Breast epithelium (tissue), 4 donors: Measurements from ENCODE around the gene CD4. TPM values are rescaled to one million over a fixed set of nuclear protein-coding genes. Genes with fewer than 3 reads are reported as not detected.

Source experiments
- DNase-seq, 2 donors: peaks; one replicate each; pipeline ENCODE4 v3.0.0-alpha.2; 2019; ENCODE audit warnings: low spot score in 2 of 2
- H3K27ac ChIP-seq, 2 donors: fragments of 200-600 bp; sonication (generic) in 1 of 2; one replicate each; pipeline ENCODE4 v1.5.1; 2016 to 2019; ENCODE audit warnings: mild to moderate bottlenecking in 1 of 2
- H3K27me3 ChIP-seq, 2 donors: fragments of 200-600 bp; sonication (generic) in 1 of 2; one replicate each; pipeline versions ENCODE4 v1.5.1 to v1.6.0; 2017 to 2019; ENCODE audit warnings: control low read depth in 1 of 2, mild to moderate bottlenecking in 1 of 2
- H3K36me3 ChIP-seq: fragments of 200-600 bp; one replicate; pipeline ENCODE4 v1.5.1; 2019
- H3K4me1 ChIP-seq, 2 donors: fragments of 200-600 bp; sonication (generic); one replicate each; pipeline ENCODE4 v1.5.1; 2016 to 2019; ENCODE audit warnings: control low read depth in 1 of 2
- H3K4me3 ChIP-seq, 3 donors: fragments of 200-600 bp; sonication (generic); 1 replicate in 2 of 3; 2 replicates in 1 of 3; pipeline ENCODE4 v1.5.1; 2016 to 2019; ENCODE audit warnings: mild to moderate bottlenecking in 3 of 3, moderate library complexity in 2 of 3
- H3K9me3 ChIP-seq, 2 donors: fragments of 200-600 bp; sonication (generic) in 1 of 2; one replicate each; pipeline ENCODE4 v1.5.1; 2016 to 2019; ENCODE audit warnings: control low read depth in 1 of 2
- POLR2A ChIP-seq: fragments of 450-650 bp; IDR thresholded peaks from one replicate; pipeline ENCODE4 v1.6.1; 2016; ENCODE audit warnings: antibody characterized with exemption, mild to moderate bottlenecking, moderate library complexity
- POLR2AphosphoS5 ChIP-seq, 3 donors: sonication (generic); formaldehyde crosslinking; IDR thresholded peaks; one replicate each; pipeline ENCODE4 v1.6.1; 2017; ENCODE audit warnings: antibody characterized with exemption in 3 of 3
- intact Hi-C: fragments of 100-400 bp; cut with DNase I; formaldehyde crosslinking; loops from one replicate; pipeline ENCODE4 v1.15.1; 2023; ENCODE audit warnings: low total_unique reads
- total RNA-seq, 3 donors: library from RNA; depleted of rRNA; stranded (reverse); fragments of >200 nt; gene quantifications; one replicate each; pipeline ENCODE4 v1.1.0, GENCODE V29; 2016
- TF ChIP-seq, protein P1 (sequence below), 3 donors: fragments of 450-650 bp; IDR thresholded peaks; one replicate each; pipeline ENCODE4 v1.5.1; 2016 to 2017; ENCODE audit warnings: antibody characterized with exemption in 3 of 3, mild to moderate bottlenecking in 3 of 3, moderate library complexity in 3 of 3

Gene CD4
- total RNA-seq, 3 donors from 2014 or later = 5.9 to 29.0 (median 11.0) TPM

DNA sequence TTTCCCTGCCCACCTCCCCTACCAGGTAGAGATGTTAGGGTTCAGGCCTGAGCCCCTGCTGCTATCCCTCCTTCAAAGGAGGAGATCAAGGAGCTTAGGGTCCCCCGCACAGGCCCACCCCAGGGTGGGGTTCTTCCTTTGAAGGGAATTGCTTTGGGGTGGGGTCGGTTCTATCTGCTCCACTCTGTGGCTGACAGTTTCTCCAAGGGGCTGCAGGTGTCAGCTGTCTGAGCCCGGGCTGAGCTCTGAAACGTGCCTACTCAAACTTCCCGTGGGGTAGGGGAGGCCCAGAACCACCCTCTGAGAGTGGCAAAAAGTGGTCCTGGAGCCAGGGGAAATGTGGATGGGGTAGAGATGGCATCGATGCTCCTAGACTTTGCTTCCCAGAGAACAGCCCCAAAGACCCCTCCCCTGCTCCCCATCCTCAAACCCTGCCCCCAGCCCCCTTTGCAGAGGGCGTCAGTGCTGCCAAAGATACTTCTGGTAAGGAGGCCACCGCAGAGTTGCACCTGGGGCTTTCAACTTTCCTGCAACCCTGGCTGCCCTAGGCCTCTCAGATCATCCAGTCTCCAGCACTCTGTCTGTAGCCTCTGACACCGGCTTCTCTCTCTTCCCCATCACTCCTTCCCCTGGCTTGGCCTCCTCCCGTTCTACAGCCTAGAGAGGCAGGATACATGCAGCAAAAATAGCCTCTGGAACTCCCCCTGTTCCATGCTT lies 6.3 kb upstream of the CD4 start:
- intact Hi-C loops = no loop called here

DNA sequence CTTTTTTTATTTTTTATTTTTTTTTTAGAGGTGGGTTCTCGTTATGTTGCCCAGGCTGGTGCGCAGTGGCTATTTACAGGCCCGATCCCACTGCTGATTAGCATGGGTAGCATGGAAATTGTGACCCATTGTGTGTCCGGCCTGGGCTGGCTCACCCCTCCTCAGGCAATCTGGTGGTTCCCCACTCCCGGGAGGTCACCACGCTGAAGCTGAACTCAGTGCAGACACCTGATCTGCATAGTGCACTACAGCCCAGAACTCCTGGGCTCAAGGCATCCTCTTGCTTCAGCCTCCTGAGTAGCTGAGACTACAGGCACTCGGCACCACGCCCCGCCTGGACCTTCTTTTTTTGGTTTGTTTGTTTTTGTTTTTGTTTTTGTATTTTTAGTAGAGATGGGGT lies 5.5 kb upstream of the CD4 start:
- DNase-seq = no peak
- intact Hi-C loops = no loop called here
- no peaks in the 10 kb centered on the region for H3K36me3 ChIP-seq
- no peaks in the 10 kb centered on the region for H3K27me3 ChIP-seq
- H3K4me1 ChIP-seq = no peaks in the 10 kb centered on the region
- no peak overlapping the region for H3K27ac ChIP-seq
- no peak for TF ChIP-seq POLR2A
- no peak for TF ChIP-seq POLR2AphosphoS5 (IDR thresholded peaks at IDR 0.05)
- TF ChIP-seq, protein P1, sequence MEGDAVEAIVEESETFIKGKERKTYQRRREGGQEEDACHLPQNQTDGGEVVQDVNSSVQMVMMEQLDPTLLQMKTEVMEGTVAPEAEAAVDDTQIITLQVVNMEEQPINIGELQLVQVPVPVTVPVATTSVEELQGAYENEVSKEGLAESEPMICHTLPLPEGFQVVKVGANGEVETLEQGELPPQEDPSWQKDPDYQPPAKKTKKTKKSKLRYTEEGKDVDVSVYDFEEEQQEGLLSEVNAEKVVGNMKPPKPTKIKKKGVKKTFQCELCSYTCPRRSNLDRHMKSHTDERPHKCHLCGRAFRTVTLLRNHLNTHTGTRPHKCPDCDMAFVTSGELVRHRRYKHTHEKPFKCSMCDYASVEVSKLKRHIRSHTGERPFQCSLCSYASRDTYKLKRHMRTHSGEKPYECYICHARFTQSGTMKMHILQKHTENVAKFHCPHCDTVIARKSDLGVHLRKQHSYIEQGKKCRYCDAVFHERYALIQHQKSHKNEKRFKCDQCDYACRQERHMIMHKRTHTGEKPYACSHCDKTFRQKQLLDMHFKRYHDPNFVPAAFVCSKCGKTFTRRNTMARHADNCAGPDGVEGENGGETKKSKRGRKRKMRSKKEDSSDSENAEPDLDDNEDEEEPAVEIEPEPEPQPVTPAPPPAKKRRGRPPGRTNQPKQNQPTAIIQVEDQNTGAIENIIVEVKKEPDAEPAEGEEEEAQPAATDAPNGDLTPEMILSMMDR (IDR thresholded peaks at IDR 0.05) = no peak
- no peak overlapping the region for H3K4me3 ChIP-seq
- no peaks in the 10 kb centered on the region for H3K9me3 ChIP-seq

More for the DNA sequence above, 6.3 kb upstream of the CD4 start:
- H3K9me3 ChIP-seq = no peaks in the 10 kb centered on the region
- DNase-seq = no peak
- H3K4me1 ChIP-seq = no peaks in the 10 kb centered on the region
- no peak overlapping the region for H3K4me3 ChIP-seq
- H3K27ac ChIP-seq = no peak overlapping the region
- no peaks in the 10 kb centered on the region for H3K36me3 ChIP-seq
- no peaks in the 10 kb centered on the region for H3K27me3 ChIP-seq
- TF ChIP-seq POLR2A = no peak
- TF ChIP-seq, protein P1 (IDR thresholded peaks at IDR 0.05) = no peak
- TF ChIP-seq POLR2AphosphoS5 (IDR thresholded peaks at IDR 0.05) = no peak

DNA sequence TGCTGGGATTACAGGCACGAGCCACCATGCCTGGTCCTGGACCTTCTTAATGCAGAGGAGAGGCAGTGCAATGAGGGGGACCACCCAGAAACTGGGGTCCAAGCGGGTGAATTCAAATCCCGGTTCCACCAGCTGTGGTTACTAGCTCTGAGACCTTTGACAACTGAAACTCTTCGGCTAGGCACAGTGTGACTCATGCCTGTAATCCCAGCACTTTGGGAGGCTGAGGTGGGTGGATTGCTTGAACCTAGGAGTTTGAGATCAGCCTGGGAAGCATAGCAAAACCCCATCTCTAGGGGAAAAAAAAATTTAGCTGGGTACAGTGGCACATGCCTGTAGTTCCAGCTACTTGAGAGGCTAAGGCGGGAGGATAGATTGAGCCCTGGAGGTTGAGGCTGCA lies 5.0 kb upstream of the CD4 start:
- Histone ChIP-seq H3K4me3 (no peak overlapping the region), H3K27me3 (no peaks in the 10 kb centered on the region), H3K27ac (no peak overlapping the region), H3K36me3 (no peaks in the 10 kb centered on the region), H3K9me3 (no peaks in the 10 kb centered on the region), H3K4me1 (no peaks in the 10 kb centered on the region)
- intact Hi-C loops = no loop called here
- TF ChIP-seq, protein P1 (IDR thresholded peaks at IDR 0.05) = no peak
- TF ChIP-seq POLR2AphosphoS5 (IDR thresholded peaks at IDR 0.05) = no peak
- TF ChIP-seq POLR2A = no peak
- DNase-seq = no peak

DNA sequence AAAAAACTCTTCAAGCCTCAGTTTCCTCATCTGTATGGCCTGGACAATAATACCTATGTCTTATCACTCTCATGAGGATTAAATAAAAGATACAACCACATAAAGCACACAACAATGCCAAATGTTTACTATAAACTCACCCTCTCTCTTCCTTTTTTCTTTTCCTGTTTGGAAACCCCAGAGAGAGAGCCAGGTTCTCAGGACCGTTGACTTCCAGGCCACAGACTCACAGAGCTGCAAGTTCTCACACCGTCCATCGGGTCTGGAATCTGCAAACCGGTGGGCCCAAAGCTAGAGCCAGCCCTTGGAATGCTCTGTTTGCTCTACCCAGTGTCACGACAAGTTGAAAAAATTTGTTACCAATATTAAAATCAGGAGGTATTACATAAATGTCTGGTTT lies 4.6 kb upstream of the CD4 start:
- Histone ChIP-seq H3K27ac (no peak overlapping the region), H3K36me3 (no peaks in the 10 kb centered on the region), H3K27me3 (no peaks in the 10 kb centered on the region), H3K9me3 (no peaks in the 10 kb centered on the region), H3K4me1 (no peaks in the 10 kb centered on the region), H3K4me3 (no peak overlapping the region)
- intact Hi-C loops = no loop called here
- DNase-seq = no peak
- TF ChIP-seq, protein P1 (IDR thresholded peaks at IDR 0.05) = no peak
- TF ChIP-seq POLR2AphosphoS5 (IDR thresholded peaks at IDR 0.05) (no peak), POLR2A (no peak)

DNA sequence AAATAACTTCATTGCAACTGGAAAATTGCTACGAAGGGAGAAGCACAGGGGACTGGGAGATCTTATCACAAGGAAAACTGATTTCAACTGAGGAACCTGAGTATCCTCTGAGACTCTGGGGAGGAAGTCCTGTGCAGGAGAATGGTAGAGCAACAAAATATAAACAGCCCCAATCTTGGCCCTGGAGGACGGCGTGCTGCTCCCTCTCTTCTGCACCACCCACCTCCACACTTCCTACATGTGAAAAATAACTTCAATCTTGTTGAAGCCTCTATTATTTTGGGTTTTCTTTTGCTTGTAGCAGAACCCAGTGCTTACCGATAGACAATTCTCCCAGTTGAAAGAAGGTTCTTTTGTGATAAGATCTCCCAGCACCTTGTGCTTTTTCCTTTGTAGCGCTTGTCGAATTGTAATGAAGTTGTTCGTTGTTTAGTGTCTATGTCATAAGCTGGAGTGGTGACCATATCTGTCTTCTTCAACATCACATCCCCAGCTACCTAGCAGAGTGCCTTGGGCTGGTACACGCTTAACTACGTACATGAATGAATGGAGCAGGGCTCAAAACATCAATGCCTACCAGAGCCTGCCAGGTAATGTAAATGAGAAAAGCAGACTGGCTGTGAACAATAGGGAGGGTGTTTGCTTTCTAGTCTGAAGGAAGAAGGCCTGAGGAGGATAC lies 2.8 kb upstream of the CD4 start:
- no peaks in the 10 kb centered on the region for H3K27me3 ChIP-seq
- no peak for DNase-seq
- intact Hi-C loops = no loop called here
- H3K9me3 ChIP-seq = no peaks in the 10 kb centered on the region
- H3K27ac ChIP-seq = no peak overlapping the region
- H3K4me1 ChIP-seq = no peaks in the 10 kb centered on the region
- no peak for TF ChIP-seq POLR2A
- TF ChIP-seq, protein P1 (IDR thresholded peaks at IDR 0.05) = no peak
- no peak for TF ChIP-seq POLR2AphosphoS5 (IDR thresholded peaks at IDR 0.05)
- H3K4me3 ChIP-seq = no peak overlapping the region
- no peaks in the 10 kb centered on the region for H3K36me3 ChIP-seq
